ENCODE measurements around the gene COPA.

- TF ChIP-seq POLR2AphosphoS5 (IDR thresholded peaks at IDR 0.05; ENCODE audit: low read depth, low read length) = no peak
- no peak for TF ChIP-seq POLR2A (IDR thresholded peaks at IDR 0.05; ENCODE audit: low read depth, low read length)
- no peak for TF ChIP-seq TAF1 (IDR thresholded peaks at IDR 0.05; ENCODE audit: borderline replicate concordance, low read depth, low read length)
Measured at GRCh38 chr1:160255781-160256300, 87.2 kb downstream of the COPA start.
